AG09319 (cell line): ENCODE results near the gene FNDC3B.

Experiments used
- DNase-seq: peaks from one replicate; pipeline ENCODE4 v3.0.0-alpha.2; 2010; ENCODE audit warnings: low read depth; ENCODE audit errors: extremely low read depth
- CTCF ChIP-seq: IDR thresholded peaks from 2 replicates; pipeline ENCODE4 v1.5.1; 2011; ENCODE audit warnings: low read depth, mild to moderate bottlenecking, inconsistent platforms, low read length, moderate library complexity

The FNDC3B gene

DNA sequence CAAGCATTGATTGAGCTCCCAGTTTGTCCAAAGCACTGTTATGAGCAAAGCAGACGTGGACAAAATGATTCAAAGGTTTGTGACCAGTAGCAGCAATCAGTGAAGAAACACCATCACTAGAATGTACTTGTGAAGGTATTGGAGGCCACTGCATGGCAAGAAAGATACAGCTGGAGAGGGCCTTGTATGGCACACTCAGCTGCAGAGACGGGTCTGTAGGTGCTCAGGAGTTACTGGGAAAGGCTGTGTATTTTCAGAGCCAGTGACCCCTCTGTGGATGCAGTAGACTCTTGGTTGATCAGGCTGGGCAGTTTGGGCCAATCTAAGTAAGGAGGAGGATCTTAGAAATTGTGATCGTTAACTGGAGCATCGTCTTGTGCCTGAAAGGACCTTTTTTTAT is 288.9 kb downstream of the FNDC3B start:
- TF ChIP-seq CTCF = no peak
- no peak for DNase-seq

DNA sequence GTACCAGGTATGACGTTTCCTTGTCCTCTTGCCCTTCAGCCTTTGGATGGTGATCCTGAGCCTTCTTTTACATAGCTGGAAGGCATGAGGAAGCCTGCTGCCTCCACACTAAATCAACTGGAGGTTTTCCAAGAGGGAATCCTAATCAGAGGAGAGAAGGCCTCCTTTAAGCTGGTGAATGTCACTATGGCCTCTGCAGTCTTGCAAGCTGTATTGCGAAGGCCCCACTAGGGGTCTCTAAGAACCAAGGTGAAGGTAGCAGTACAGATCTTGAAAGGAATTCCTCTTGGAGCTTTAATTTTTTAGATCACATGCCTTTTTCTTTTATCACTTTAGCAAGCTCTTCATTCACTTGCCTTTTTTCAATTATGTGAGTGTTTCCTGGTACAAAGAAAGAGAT is 289.7 kb downstream of the FNDC3B start:
- DNase-seq = no peak
- no peak for TF ChIP-seq CTCF

DNA sequence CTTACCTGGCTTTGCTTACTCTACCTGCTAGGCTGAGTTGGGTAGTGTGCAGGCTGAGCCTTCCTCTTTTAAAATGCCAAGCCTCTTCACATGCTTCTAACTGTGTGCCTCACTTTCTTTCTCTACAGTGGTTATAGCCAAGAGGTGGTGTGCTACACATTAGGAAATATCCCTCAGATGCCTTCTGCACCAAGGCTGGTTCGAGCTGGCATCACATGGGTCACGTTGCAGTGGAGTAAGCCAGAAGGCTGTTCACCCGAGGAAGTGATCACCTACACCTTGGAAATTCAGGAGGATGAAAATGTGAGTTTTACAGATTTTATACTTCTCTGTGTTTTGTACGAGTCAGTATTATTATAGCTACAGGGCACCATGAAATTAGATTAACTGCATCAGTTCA is 291.0 kb downstream of the FNDC3B start:
- DNase-seq = no peak
- no peak for TF ChIP-seq CTCF

GRCh38 chr3:172332256-172333041 is 293.1 kb downstream of the FNDC3B start:
- no peak; the same call in none of the 2 replicates for TF ChIP-seq CTCF
- DNase-seq = no peak

DNA sequence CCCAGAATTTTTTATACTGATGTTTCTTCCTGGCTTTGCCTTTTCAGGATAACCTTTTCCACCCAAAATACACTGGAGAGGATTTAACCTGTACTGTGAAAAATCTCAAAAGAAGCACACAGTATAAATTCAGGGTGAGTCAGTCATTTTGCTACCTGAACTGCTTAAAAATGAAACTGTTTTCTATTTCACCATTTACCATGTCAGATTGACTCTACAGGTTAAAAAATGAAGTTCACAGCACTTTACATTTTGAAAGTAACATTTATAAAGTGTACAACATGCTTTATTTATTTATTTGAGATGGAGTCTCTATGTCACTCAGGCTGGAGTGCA is 293.6 kb downstream of the FNDC3B start:
- no peak for DNase-seq
- no peak for TF ChIP-seq CTCF

- no peak for DNase-seq
- no peak for TF ChIP-seq CTCF
Measured at GRCh38 chr3:172333692-172334457, 294.5 kb downstream of the FNDC3B start.

GRCh38 chr3:172334671-172335207 is 295.4 kb downstream of the FNDC3B start:
- no peak for TF ChIP-seq CTCF
- DNase-seq = no peak
